Endodermal cell (in vitro differentiated cells): ENCODE data around the gene LPIN2. TPM values are rescaled to one million over a fixed set of nuclear protein-coding genes. Genes with fewer than 3 reads are reported as not detected.
A peak's percentile ranks its signal among the peaks of the same experiment; 100 is the strongest.

ENCODE experiments used
- DNase-seq: peaks from one replicate; pipeline ENCODE4 v3.0.0-alpha.2; 2017
- H3K27ac ChIP-seq: 2 replicates; pipeline ENCODE4 v1.5.1; 2013; ENCODE audit warnings: mild to moderate bottlenecking, low read depth, low read length, moderate library complexity
- H3K27me3 ChIP-seq: 2 replicates; pipeline ENCODE4 v1.6.1; 2013; ENCODE audit warnings: mild to moderate bottlenecking, low read length, moderate library complexity; ENCODE audit not compliant: insufficient read depth, control insufficient read depth, poor library complexity, severe bottlenecking
- H3K36me3 ChIP-seq: 2 replicates; pipeline ENCODE4 v1.7.0; 2013; ENCODE audit warnings: mild to moderate bottlenecking, low read length, moderate library complexity; ENCODE audit not compliant: control insufficient read depth, insufficient read depth
- H3K4me1 ChIP-seq: one replicate; pipeline ENCODE4 v1.7.0; 2013; ENCODE audit warnings: low read length; ENCODE audit not compliant: control insufficient read depth, insufficient read depth
- H3K4me3 ChIP-seq: 2 replicates; pipeline ENCODE4 v1.5.1; 2013; ENCODE audit warnings: mild to moderate bottlenecking, low read length, moderate library complexity
- H3K9ac ChIP-seq: 2 replicates; pipeline ENCODE4 v1.6.1; 2013; ENCODE audit warnings: mild to moderate bottlenecking, low read length, moderate library complexity; ENCODE audit not compliant: poor library complexity, severe bottlenecking; ENCODE audit errors: extremely low read depth
- H3K9me3 ChIP-seq: 2 replicates; pipeline ENCODE4 v1.6.1; 2013; ENCODE audit warnings: mild to moderate bottlenecking, low read length, moderate library complexity; ENCODE audit not compliant: control insufficient read depth
- H3K27ac Mint-ChIP-seq: 2 replicates; pipeline ENCODE4 v1.8.0; 2020; ENCODE audit warnings: mixed read lengths
- H3K27me3 Mint-ChIP-seq: 2 replicates; pipeline ENCODE4 v1.8.0; 2021; ENCODE audit warnings: mild to moderate bottlenecking, mixed read lengths; ENCODE audit not compliant: insufficient read depth
- H3K36me3 Mint-ChIP-seq: 2 replicates; pipeline ENCODE4 v1.8.0; 2020; ENCODE audit warnings: low read depth, mixed read lengths
- H3K4me1 Mint-ChIP-seq: 2 replicates; pipeline ENCODE4 v1.8.0; 2020; ENCODE audit warnings: mixed read lengths
- H3K4me3 Mint-ChIP-seq: 2 replicates; pipeline ENCODE4 v1.8.0; 2020; ENCODE audit warnings: mild to moderate bottlenecking, moderate library complexity, mixed read lengths
- H3K9me3 Mint-ChIP-seq: 2 replicates; pipeline ENCODE4 v1.8.0; 2020; ENCODE audit warnings: mild to moderate bottlenecking, mixed read lengths
- CTCF ChIP-seq: fragments of 200-600 bp; sonication (generic); conservative IDR thresholded peaks from 2 replicates; pipeline ENCODE4 v1.5.0; 2021; ENCODE audit warnings: antibody characterized with exemption, mild to moderate bottlenecking
- WGBS, 2 experiments: methylation state at CpG; one replicate each; pipeline versions ENCODE4 v1.1.5 to v1.1.7; 2013; ENCODE audit warnings: missing lambda C conversion rate in 2 of 2, mixed read lengths in 1 of 2; ENCODE audit not compliant: insufficient coverage in 1 of 2, insufficient read length in 1 of 2; 5-methylcytosine and 5-hydroxymethylcytosine counted together
- total RNA-seq, 2 donors: library from RNA; stranded (reverse); fragmentation: NEBNext Ultra II Directional in 1 of 2; extraction: Animal tissue kit (Norgen Biotek cat#: 25700) in 1 of 2; gene quantifications; 2 replicates in 1 of 2; 3 replicates in 1 of 2; pipeline ENCODE4 v1.2.1, GENCODE V29; 2021

Gene LPIN2
- total RNA-seq, 2 donors from 2014 or later, result 22.9 to 31.8 TPM

- Histone ChIP-seq H3K9me3 (peaks cover 8% of the 10 kb centered on the region), H3K27me3 (peaks cover 20% of the 10 kb centered on the region), H3K4me3 (no peak overlapping the region), H3K36me3 (peaks cover 30% of the 10 kb centered on the region), H3K9ac (no peak overlapping the region), H3K4me1 (peaks cover 11% of the 10 kb centered on the region), H3K27ac (no peak overlapping the region)
- H3K36me3 Mint-ChIP-seq, result peaks cover 30% of the 10 kb centered on the region
- WGBS, 2 experiments, result 91 to 100% methylated on average over 1 to 4 of the region's 4 CpGs
- H3K9me3 Mint-ChIP-seq, result peaks cover 10% of the 10 kb centered on the region
- no peak for TF ChIP-seq CTCF
- H3K27ac Mint-ChIP-seq, result no peak overlapping the region
- H3K4me1 Mint-ChIP-seq, result peaks cover 21% of the 10 kb centered on the region
- no peak for DNase-seq
- H3K4me3 Mint-ChIP-seq, result peak overlapping the region; percentile 84
- peaks cover 3% of the 10 kb centered on the region for H3K27me3 Mint-ChIP-seq
These were observed 2.9 kb downstream of the LPIN2 start for GRCh38 chr18:3010086-3010485.

- 82 to 97% methylated on average over 2 to 4 of the region's 4 CpGs for WGBS, 2 experiments
- peaks cover 20% of the 10 kb centered on the region for H3K27me3 ChIP-seq
- peaks cover 11% of the 10 kb centered on the region for H3K4me1 ChIP-seq
- H3K27ac ChIP-seq, result no peak overlapping the region
- H3K9ac ChIP-seq, result no peak overlapping the region
- no peak for DNase-seq
- peaks cover 46% of the 10 kb centered on the region for H3K36me3 Mint-ChIP-seq
- TF ChIP-seq CTCF, result no peak
- H3K4me3 Mint-ChIP-seq, result no peak overlapping the region
- no peak overlapping the region for H3K4me3 ChIP-seq
- peaks cover 43% of the 10 kb centered on the region for H3K36me3 ChIP-seq
- H3K9me3 ChIP-seq, result peaks cover 22% of the 10 kb centered on the region
- H3K27ac Mint-ChIP-seq, result no peak overlapping the region
- H3K9me3 Mint-ChIP-seq, result peaks cover 26% of the 10 kb centered on the region
- H3K4me1 Mint-ChIP-seq, result peaks cover 19% of the 10 kb centered on the region
- peaks cover 3% of the 10 kb centered on the region for H3K27me3 Mint-ChIP-seq
These were observed 4.4 kb downstream of the LPIN2 start for GRCh38 chr18:3008541-3008940.

GRCh38 chr18:3007491-3007890 is 5.5 kb downstream of the LPIN2 start:
- H3K36me3 ChIP-seq, result peaks cover 47% of the 10 kb centered on the region
- H3K36me3 Mint-ChIP-seq, result peaks cover 56% of the 10 kb centered on the region

More at GRCh38 chr18:3007491-3007890, 5.5 kb downstream of the LPIN2 start:
- no peak for TF ChIP-seq CTCF
- Mint-ChIP-seq H3K4me1 (peaks cover 19% of the 10 kb centered on the region), H3K27ac (no peak overlapping the region), H3K4me3 (no peak overlapping the region), H3K9me3 (peaks cover 36% of the 10 kb centered on the region), H3K27me3 (peaks cover 3% of the 10 kb centered on the region)
- peaks cover 33% of the 10 kb centered on the region for H3K9me3 ChIP-seq
- no peak overlapping the region for H3K9ac ChIP-seq
- WGBS, 2 experiments, result 89% methylated on average over 3 of the region's 3 CpGs; no CpG with 5 or more reads in 1 of the 2 experiments
- no peak overlapping the region for H3K4me3 ChIP-seq
- peaks cover 20% of the 10 kb centered on the region for H3K27me3 ChIP-seq
- peaks cover 11% of the 10 kb centered on the region for H3K4me1 ChIP-seq
- no peak overlapping the region for H3K27ac ChIP-seq
- DNase-seq, result no peak
